Measurements from ENCODE around the gene RPS6KA1. TPM values are rescaled to one million over a fixed set of nuclear protein-coding genes. Genes with fewer than 3 reads are reported as not detected.
A peak's percentile ranks its signal among the peaks of the same experiment; 100 is the strongest.

RPS6KA1 gene
- total and polyA plus RNA-seq, 2 of the 13 experiments (the other 11 are each of a cell fraction or from before 2014, with no cell fraction given) = 19.6 to 24.2 TPM

GRCh38 chr1:26548841-26549240, 19.3 kb downstream of the RPS6KA1 start:
- DNase-seq (ENCODE audit: low spot score) (no peak), ATAC-seq (no peak), FAIRE-seq (no peak)
- peaks cover 22 to 39% of the 10 kb centered on the region in 2 experiments; a peak in 4 of 5 replicates for H3K36me3 ChIP-seq (replicated peaks in 1 of 2; ENCODE audit: control insufficient read depth in 1 of 2, insufficient read depth in 2 of 2, low read length in 2 of 2)
- TF ChIP-seq STAT5B (CRISPR knock-in tag; IDR thresholded peaks at IDR 0.05) = no peak
- TF ChIP-seq NBN (conservative IDR thresholded peaks at IDR 0.05) = no peak
- POLR2A ChIA-PET = no interaction called here
- no peak overlapping the region for H3K4me3 ChIP-seq (replicated peaks in 1 of 3; ENCODE audit: insufficient read depth in 1 of 3, low read depth in 2 of 3, low read length in 3 of 3)
- no peak overlapping the region for H2AFZ ChIP-seq (ENCODE audit: low read length)
- no peaks in the 10 kb centered on the region for H3K9me3 ChIP-seq (ENCODE audit: low read length)
- in situ Hi-C loops (cut with HindIII; ENCODE audit: extremely low pct_ligation_motif_present, low pct_unique_long_range_greater_than_20kb) = no loop called here
- CTCF ChIA-PET (ENCODE audit: low intra/inter-chr PET ratio, low total read pairs) = no interaction called here
- H3K4me2 ChIP-seq (ENCODE audit: low read depth, low read length) = no peak overlapping the region
- H3K4me1 ChIP-seq (ENCODE audit: insufficient read depth, low read length) = no peaks in the 10 kb centered on the region
- BruUV-seq (replicated peaks) = TSS peak; percentile 50
- no peaks in the 10 kb centered on the region for H4K20me1 ChIP-seq (ENCODE audit: insufficient read depth, low read length)
- 95% methylated on average over 3 of the region's 3 CpGs for WGBS (ENCODE audit: low lambda C conversion rate)
- H3K9ac ChIP-seq (ENCODE audit: insufficient read depth, low read depth, low read length) = no peak overlapping the region
- no peaks in the 10 kb centered on the region for H3K27me3 ChIP-seq (ENCODE audit: control insufficient read depth in 1 of 2, insufficient read depth in 2 of 2, low read length in 2 of 2)
- intact Hi-C loops (cut with micrococcal nuclease; ENCODE audit: unreplicated experiment) = no loop called here
- H3K27ac ChIP-seq (ENCODE audit: extremely low read length, insufficient read depth, low read length) = no peak overlapping the region
- H3K79me2 ChIP-seq (ENCODE audit: insufficient read depth, low read length) = no peaks in the 10 kb centered on the region

GRCh38 chr1:26550946-26551345, 21.4 kb downstream of the RPS6KA1 start:
- ChIA-PET POLR2A (no interaction called here), CTCF (ENCODE audit: low intra/inter-chr PET ratio, low total read pairs) (no interaction called here)
- FAIRE-seq (no peak), ATAC-seq (no peak), DNase-seq (ENCODE audit: low spot score) (no peak)
- BruUV-seq (replicated peaks) = no TSS peak
- no peak overlapping the region for H2AFZ ChIP-seq (ENCODE audit: low read length)
- H3K9me3 ChIP-seq (ENCODE audit: low read length) = no peaks in the 10 kb centered on the region
- in situ Hi-C loops (cut with HindIII; ENCODE audit: extremely low pct_ligation_motif_present, low pct_unique_long_range_greater_than_20kb) (no loop called here), intact Hi-C loops (cut with micrococcal nuclease; ENCODE audit: unreplicated experiment) (no loop called here)
- H3K4me2 ChIP-seq (ENCODE audit: low read depth, low read length) = no peak overlapping the region
- H3K27ac ChIP-seq (ENCODE audit: extremely low read length, insufficient read depth, low read length) = no peak overlapping the region
- no peaks in the 10 kb centered on the region for H4K20me1 ChIP-seq (ENCODE audit: insufficient read depth, low read length)
- H3K4me1 ChIP-seq (ENCODE audit: insufficient read depth, low read length) = peaks cover 20% of the 10 kb centered on the region
- H3K36me3 ChIP-seq (replicated peaks in 1 of 2; ENCODE audit: control insufficient read depth in 1 of 2, insufficient read depth in 2 of 2, low read length in 2 of 2) = peaks cover 23 to 46% of the 10 kb centered on the region in 2 experiments; a peak in 4 of 5 replicates
- no peak overlapping the region for H3K9ac ChIP-seq (ENCODE audit: insufficient read depth, low read depth, low read length)
- no peak overlapping the region for H3K4me3 ChIP-seq (replicated peaks in 1 of 3; ENCODE audit: insufficient read depth in 1 of 3, low read depth in 2 of 3, low read length in 3 of 3)
- 95% methylated on average over 3 of the region's 3 CpGs for WGBS (ENCODE audit: low lambda C conversion rate)
- no peaks in the 10 kb centered on the region for H3K27me3 ChIP-seq (ENCODE audit: control insufficient read depth in 1 of 2, insufficient read depth in 2 of 2, low read length in 2 of 2)
- no peaks in the 10 kb centered on the region for H3K79me2 ChIP-seq (ENCODE audit: insufficient read depth, low read length)
- TF ChIP-seq HMG20B (CRISPR knock-in tag; conservative IDR thresholded peaks at IDR 0.05) (no peak), SNAPC4 (CRISPR knock-in tag; IDR thresholded peaks at IDR 0.05) (no peak), CEBPB (IDR thresholded peaks at IDR 0.05; ENCODE audit: borderline replicate concordance, low read depth, low read length) (no peak), ZNF766 (CRISPR knock-in tag; IDR thresholded peaks at IDR 0.05; ENCODE audit: borderline replicate concordance) (no peak), NFIC (IDR thresholded peaks at IDR 0.05; ENCODE audit: low read length) (no peak), POLR2AphosphoS5 (IDR thresholded peaks at IDR 0.05; ENCODE audit: low read depth, low read length) (no peak), ZBTB34 (CRISPR knock-in tag; IDR thresholded peaks at IDR 0.05) (no peak), CSRNP1 (CRISPR knock-in tag; IDR thresholded peaks at IDR 0.05) (no peak), ZSCAN25 (CRISPR knock-in tag; IDR thresholded peaks at IDR 0.05) (no peak)
